SK-N-MC (cell line): ENCODE results near the gene COL17A1.

Source experiments
- EZH2 ChIP-seq: fragments of 200-600 bp; sonication (generic); IDR thresholded peaks from one replicate; pipeline ENCODE4 v1.6.1; 2017; ENCODE audit warnings: antibody characterized with exemption
- FOXP2 ChIP-seq: optimal IDR thresholded peaks from 2 replicates; pipeline ENCODE3; 2011; ENCODE audit warnings: mild to moderate bottlenecking, moderate library complexity; ENCODE audit not compliant: insufficient read depth; ENCODE audit errors: extremely low read length, control extremely low read depth
- POLR2AphosphoS5 ChIP-seq: IDR thresholded peaks from 2 replicates; pipeline ENCODE4 v1.6.1; 2012; ENCODE audit warnings: mild to moderate bottlenecking, low read depth, low read length, borderline replicate concordance

DNA sequence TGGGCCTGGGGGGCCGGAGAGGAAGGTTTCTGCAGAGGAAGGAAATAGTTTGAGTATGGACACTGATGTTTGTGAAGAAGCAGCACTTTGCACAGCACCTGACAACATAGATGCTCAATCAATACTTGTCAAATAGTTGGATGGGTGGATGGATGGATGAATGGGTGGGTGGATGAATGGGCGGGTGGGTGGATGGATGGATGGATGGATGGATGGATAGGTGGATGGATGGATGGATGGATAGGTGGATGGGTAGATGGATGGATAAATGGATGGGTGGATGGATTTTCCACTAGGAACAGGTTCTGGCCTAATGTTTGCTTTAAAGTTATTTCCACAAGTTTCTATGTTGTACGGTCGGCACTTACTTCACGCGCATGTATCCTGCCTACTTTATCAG is 45.3 kb downstream of the COL17A1 start:
- TF ChIP-seq EZH2 (no peak), POLR2AphosphoS5 (no peak), FOXP2 (no peak)
